ENCODE measurements around the gene EWSR1.
A peak's percentile ranks its signal among the peaks of the same experiment; 100 is the strongest.

The EWSR1 gene

GRCh38 chr22:29300467-29300806 is 32.4 kb downstream of the EWSR1 start:
- no peak overlapping the region; the same call in 1 of the 2 replicates for H3K27ac ChIP-seq (ENCODE audit: extremely low read depth, low read depth, low read length)
- peaks cover 36 to 66% of the 10 kb centered on the region in 2 experiments for H3K36me3 ChIP-seq (ENCODE audit: control insufficient read depth in 2 of 2, insufficient read depth in 1 of 2, low read length in 2 of 2)
- no peaks in the 10 kb centered on the region for H3K4me1 ChIP-seq (ENCODE audit: control insufficient read depth, insufficient read depth, low read length)
- POLR2A ChIA-PET = interaction anchor here (0.9 to 1.2 kb wide), 3 partner anchors 11 to 20 kb away, joined by 3 to 4 read pairs (median 3); no protein-coding TSS in a partner anchor
- H3K4me3 ChIP-seq (ENCODE audit: low read depth, low read length) = no peak overlapping the region
- CTCF ChIA-PET = interaction anchor here (2.5 kb wide), 1 partner anchor 12 kb away, joined by 6 read pairs; no protein-coding TSS in a partner anchor
- no peaks in the 10 kb centered on the region for H3K9me3 ChIP-seq (ENCODE audit: control insufficient read depth, insufficient read depth, low read depth, low read length)
- TF ChIP-seq ZNF211 (tag by site-specific recombination; IDR thresholded peaks at IDR 0.05; ENCODE audit: low read depth) = no peak
- no peak for TF ChIP-seq ZNF701 (tag by site-specific recombination; IDR thresholded peaks at IDR 0.05)
- TF ChIP-seq ZNF558 (tag by site-specific recombination; IDR thresholded peaks at IDR 0.05) = no peak
- TF ChIP-seq ZBTB8A (tag by site-specific recombination; IDR thresholded peaks at IDR 0.05) = no peak
- no peak for TF ChIP-seq KLF8 (tag by site-specific recombination; IDR thresholded peaks at IDR 0.05)
- no peak for TF ChIP-seq ZFHX2 (tag by site-specific recombination; conservative IDR thresholded peaks at IDR 0.05)
- no peak for TF ChIP-seq BCL6B (tag by site-specific recombination; IDR thresholded peaks at IDR 0.05)
- TF ChIP-seq ZSCAN23 (tag by site-specific recombination; IDR thresholded peaks at IDR 0.05) = no peak
- no peak for TF ChIP-seq ZBTB7A (tag by site-specific recombination; IDR thresholded peaks at IDR 0.05; ENCODE audit: low read depth)
- TF ChIP-seq ZNF174 (tag by site-specific recombination; IDR thresholded peaks at IDR 0.05) = no peak

- CTCF ChIA-PET = interaction anchor here (0.7 to 2.5 kb wide), 2 partner anchors 12 to 41 kb away, joined by 4 to 6 read pairs; no protein-coding TSS in a partner anchor
- TF ChIP-seq ZNF473 (tag by site-specific recombination; IDR thresholded peaks at IDR 0.05) (no peak), SP7 (tag by site-specific recombination; IDR thresholded peaks at IDR 0.05) (no peak), KLF17 (tag by site-specific recombination; IDR thresholded peaks at IDR 0.05) (0 out of 2 replicates have a peak, but pooled peaks have one; percentile 35), ZNF692 (tag by site-specific recombination; IDR thresholded peaks at IDR 0.05) (no peak), ZNF24 (tag by site-specific recombination; IDR thresholded peaks at IDR 0.05) (peak; percentile 87), ZNF529 (tag by site-specific recombination; IDR thresholded peaks at IDR 0.05; ENCODE audit: insufficient replicate concordance) (no peak), ZNF266 (tag by site-specific recombination; IDR thresholded peaks at IDR 0.05; ENCODE audit: low read depth) (no peak), ZSCAN30 (tag by site-specific recombination; IDR thresholded peaks at IDR 0.05) (no peak), ZNF521 (tag by site-specific recombination; IDR thresholded peaks at IDR 0.05) (no peak), ZNF610 (tag by site-specific recombination; IDR thresholded peaks at IDR 0.05; ENCODE audit: borderline replicate concordance) (no peak), ZBTB11 (tag by site-specific recombination; conservative IDR thresholded peaks at IDR 0.05; ENCODE audit: low read depth) (no peak), ZSCAN5A (tag by site-specific recombination; IDR thresholded peaks at IDR 0.05) (0 out of 2 replicates have a peak, but pooled peaks have one; percentile 11), ZNF561 (tag by site-specific recombination; IDR thresholded peaks at IDR 0.05; ENCODE audit: borderline replicate concordance) (no peak), ZNF366 (tag by site-specific recombination; conservative IDR thresholded peaks at IDR 0.05) (peak; percentile 60), MZF1 (tag by site-specific recombination; IDR thresholded peaks at IDR 0.05; ENCODE audit: borderline replicate concordance) (peak; percentile 20; the same call in 1 of the 2 replicates), ZNF292 (tag by site-specific recombination; IDR thresholded peaks at IDR 0.05; ENCODE audit: borderline replicate concordance, low read depth) (no peak)
Observed at GRCh38 chr22:29300807-29301601, 32.9 kb downstream of the EWSR1 start.

More at GRCh38 chr22:29300807-29301601, 32.9 kb downstream of the EWSR1 start:
- Histone ChIP-seq H3K27ac (ENCODE audit: extremely low read depth, low read depth, low read length) (0 out of 2 replicates have a peak overlapping the region, but pooled peaks have one; percentile 13), H3K36me3 (ENCODE audit: control insufficient read depth in 2 of 2, insufficient read depth in 1 of 2, low read length in 2 of 2) (peaks cover 30 to 60% of the 10 kb centered on the region in 2 experiments), H3K4me3 (ENCODE audit: low read depth, low read length) (no peak overlapping the region), H3K4me1 (ENCODE audit: control insufficient read depth, insufficient read depth, low read length) (no peaks in the 10 kb centered on the region), H3K9me3 (ENCODE audit: control insufficient read depth, insufficient read depth, low read depth, low read length) (no peaks in the 10 kb centered on the region)
- POLR2A ChIA-PET = interaction anchor here (0.5 to 1.2 kb wide), 5 partner anchors 10 to 1366 kb away, joined by 3 to 4 read pairs (median 4); no protein-coding TSS in a partner anchor

All from HEK293 (cell line).